Measurements from ENCODE around the gene ZNF749. TPM values are rescaled to one million over a fixed set of nuclear protein-coding genes. Genes with fewer than 3 reads are reported as not detected.
A peak's percentile ranks its signal among the peaks of the same experiment; 100 is the strongest.
"Not testable (repeated sequence)": the region's sequence is repeated elsewhere in the genome, so short reads cannot be mapped to it uniquely, and the experiment has no call there.

ZNF749 gene
- total RNA-seq, 1 donor from 2014 or later = 9.8 TPM

- DNase-seq (ENCODE audit: low spot score) = no peak
Measured at GRCh38 chr19:57466489-57466888, 31.4 kb downstream of the ZNF749 start.

DNA sequence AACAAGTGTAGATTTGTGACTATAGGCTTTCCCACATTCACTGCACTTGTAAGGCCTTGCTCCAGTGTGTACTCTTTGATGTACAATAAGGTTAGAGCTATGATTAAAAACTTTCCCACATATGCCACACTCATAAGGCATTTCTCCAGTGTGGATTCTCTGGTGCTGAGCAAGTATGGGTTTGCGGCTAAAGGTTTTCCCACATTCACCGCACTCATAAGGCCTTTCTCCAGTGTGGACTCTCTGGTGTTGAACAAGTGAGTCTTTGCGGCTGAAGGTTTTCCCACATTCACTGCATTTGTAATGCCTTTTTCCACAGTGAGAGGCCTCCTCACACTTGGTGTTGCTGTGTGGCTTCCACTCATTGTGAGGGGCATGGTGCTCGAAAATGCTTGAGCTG is 38.5 kb downstream of the ZNF749 start:
- DNase-seq (ENCODE audit: low spot score) = no peak

GRCh38 chr19:57477191-57478008 is 42.3 kb downstream of the ZNF749 start, which contains the start of gene ZNF772:
ZNF772 (minus strand) TSS chr19:57477566; CDS start chr19:57477309, 257 bp downstream.
- DNase-seq (ENCODE audit: low spot score) = peak; percentile 95

- DNase-seq (ENCODE audit: low spot score) = peak; percentile 94
Measured at GRCh38 chr19:57487477-57488298, 52.6 kb downstream of the ZNF749 start, which contains the start of gene ZNF419. ZNF419 (plus strand) TSS chr19:57487750; CDS start chr19:57487951, 201 bp downstream.

DNA sequence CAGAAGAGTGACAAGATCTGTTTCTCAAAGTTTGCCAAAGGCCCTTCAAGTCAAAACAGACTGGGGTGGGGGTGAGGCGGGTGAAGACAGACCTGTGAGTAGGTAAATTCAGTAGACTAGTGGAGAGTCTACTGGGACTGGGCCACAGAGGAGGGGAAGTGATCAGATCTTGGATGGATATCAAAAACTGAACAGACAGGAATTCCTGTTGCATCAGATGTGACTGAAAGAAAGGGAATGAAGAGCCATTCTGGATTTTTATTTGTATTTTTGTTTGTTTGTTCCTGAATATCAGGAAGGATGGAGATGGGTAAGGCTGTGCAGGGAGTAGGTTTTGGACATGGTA is 53.1 kb downstream of the ZNF749 start:
- not testable (repeated sequence) for DNase-seq (ENCODE audit: low spot score)

Other genes with a start within 250 kb of the ZNF749 start
- gene ZNF264, start 243.8 kb upstream of the ZNF749 start, total RNA-seq = 50.4 TPM
- gene AURKC, start 204.3 kb upstream of the ZNF749 start, total RNA-seq = 3.7 TPM
- gene ZNF805, start 194.7 kb upstream of the ZNF749 start, total RNA-seq = 14.8 TPM
- gene ZNF460, start 154.8 kb upstream of the ZNF749 start, total RNA-seq = 63.1 TPM
- gene ZNF543, start 114.9 kb upstream of the ZNF749 start, total RNA-seq = 10.6 TPM
- gene ZNF304, start 84.1 kb upstream of the ZNF749 start, total RNA-seq = 11.6 TPM
- 10.6 TPM for gene TRAPPC2B, start 71.8 kb upstream of the ZNF749 start, total RNA-seq
- 5.6 TPM for gene ZNF547, start 71.8 kb upstream of the ZNF749 start, total RNA-seq
- 23.5 TPM for gene ZNF548, start 45.5 kb upstream of the ZNF749 start, total RNA-seq
- gene ZNF17, start 24.2 kb upstream of the ZNF749 start, total RNA-seq = 14.4 TPM
- gene VN1R1, start 21.8 kb downstream of the ZNF749 start, total RNA-seq = 0.95 TPM
- 18.9 TPM for gene ZNF772, start 42.2 kb downstream of the ZNF749 start, total RNA-seq
- 9.6 TPM for gene ZNF419, start 52.4 kb downstream of the ZNF749 start, total RNA-seq
- 9.9 TPM for gene ZNF773, start 64.6 kb downstream of the ZNF749 start, total RNA-seq
- 8.0 TPM for gene ZNF549, start 92.0 kb downstream of the ZNF749 start, total RNA-seq
- gene ZNF550, start 124.5 kb downstream of the ZNF749 start, total RNA-seq = 15.1 TPM
- 7.1 TPM for gene ZNF416, start 143.6 kb downstream of the ZNF749 start, total RNA-seq
- 7.6 TPM for gene ZIK1, start 148.8 kb downstream of the ZNF749 start, total RNA-seq
- gene ZNF530, start 164.6 kb downstream of the ZNF749 start, total RNA-seq = 5.1 TPM
- gene ZNF134, start 178.9 kb downstream of the ZNF749 start, total RNA-seq = 19.0 TPM
- 19.6 TPM for gene ZNF211, start 197.8 kb downstream of the ZNF749 start, total RNA-seq
- not detected for gene ZSCAN4, start 233.6 kb downstream of the ZNF749 start, total RNA-seq
- 5.3 TPM for gene ZNF551, start 246.7 kb downstream of the ZNF749 start, total RNA-seq